Activated CD4-positive, alpha-beta T cell treated with anti-CD3 and anti-CD28 coated beads for 36 hours (primary cell): ENCODE results near the gene HSD17B12. TPM values are rescaled to one million over a fixed set of nuclear protein-coding genes. Genes with fewer than 3 reads are reported as not detected.

Source experiments
- ATAC-seq: fragments of 200-7000 bp; cut with Tn5 transposase; one replicate; pipeline ENCODE4 v1.10.0; 2021; ENCODE audit warnings: mild to moderate bottlenecking, moderate library complexity
- CTCF ChIA-PET: fragments of 350-600 bp; sonication (Branson Sonifier 250); formaldehyde crosslinking; loops from one replicate; lab custom pipeline; 2021; ENCODE audit warnings: antibody characterized with exemption; lab: Charles Lee
- POLR2A ChIA-PET: fragments of 350-600 bp; sonication (Branson Sonifier 250); formaldehyde crosslinking; loops from one replicate; lab custom pipeline; 2021; ENCODE audit warnings: antibody characterized with exemption, inconsistent platforms; lab: Charles Lee
- DNase-seq: peaks from one replicate; pipeline ENCODE4 v3.0.0-alpha.2; 2020
- H3K27ac Mint-ChIP-seq: one replicate; pipeline ENCODE4 v1.8.0; 2021; ENCODE audit warnings: mixed read lengths
- H3K27me3 Mint-ChIP-seq: one replicate; pipeline ENCODE4 v1.8.0; 2021; ENCODE audit warnings: mixed read lengths
- H3K36me3 Mint-ChIP-seq: one replicate; pipeline ENCODE4 v1.8.0; 2021; ENCODE audit warnings: low read depth, mixed read lengths
- H3K4me1 Mint-ChIP-seq: one replicate; pipeline ENCODE4 v1.8.0; 2021; ENCODE audit warnings: mixed read lengths
- H3K4me3 Mint-ChIP-seq: one replicate; pipeline ENCODE4 v1.8.0; 2021; ENCODE audit warnings: mild to moderate bottlenecking, moderate library complexity, mixed read lengths
- H3K9me3 Mint-ChIP-seq: one replicate; pipeline ENCODE4 v1.8.0; 2021; ENCODE audit warnings: low read depth, mixed read lengths
- intact Hi-C, 2 experiments: fragments of 100-400 bp; cut with DNase I in 1 of 2; cut with micrococcal nuclease in 1 of 2; formaldehyde crosslinking; loops; one replicate each; pipeline versions ENCODE4 v1.14.2 to v1.15.1; 2022 to 2024; cut with DNase I, micrococcal nuclease
- total RNA-seq, 2 experiments: library from RNA; stranded (reverse); gene quantifications; one replicate each; pipeline ENCODE4 v1.2.3, GENCODE V29; 2021

HSD17B12 gene
- total RNA-seq, 2 experiments from 2014 or later = 57.6 to 68.9 TPM

GRCh38 chr11:43803766-43804165 lies 123.2 kb downstream of the HSD17B12 start:
- H3K36me3 Mint-ChIP-seq = peaks cover 50% of the 10 kb centered on the region
- POLR2A ChIA-PET = no interaction called here
- H3K27ac Mint-ChIP-seq = no peak overlapping the region
- DNase-seq (no peak), ATAC-seq (no peak)
- H3K4me1 Mint-ChIP-seq = no peaks in the 10 kb centered on the region
- no peak overlapping the region for H3K4me3 Mint-ChIP-seq
- intact Hi-C loops = no loop called here
- peaks cover 12% of the 10 kb centered on the region for H3K9me3 Mint-ChIP-seq
- H3K27me3 Mint-ChIP-seq = no peaks in the 10 kb centered on the region
- CTCF ChIA-PET = no interaction called here

- H3K36me3 Mint-ChIP-seq = peaks cover 27% of the 10 kb centered on the region
- no peak overlapping the region for H3K27ac Mint-ChIP-seq
- intact Hi-C loops = no loop called here
- no peak overlapping the region for H3K4me3 Mint-ChIP-seq
- ATAC-seq (no peak), DNase-seq (no peak)
- CTCF ChIA-PET = interaction anchor here (1.1 kb wide), 1 partner anchor 18 kb away, joined by 3 read pairs; no protein-coding TSS in a partner anchor
- H3K9me3 Mint-ChIP-seq = peaks cover 12% of the 10 kb centered on the region
- POLR2A ChIA-PET = no interaction called here
- no peaks in the 10 kb centered on the region for H3K4me1 Mint-ChIP-seq
- H3K27me3 Mint-ChIP-seq = no peaks in the 10 kb centered on the region
These were observed 126.4 kb downstream of the HSD17B12 start for GRCh38 chr11:43806976-43807375.

- no peak for ATAC-seq
- no peak overlapping the region for H3K27ac Mint-ChIP-seq
- intact Hi-C loops = no loop called here
- no peaks in the 10 kb centered on the region for H3K27me3 Mint-ChIP-seq
- CTCF ChIA-PET = interaction anchor here (1.1 kb wide), 1 partner anchor 9 kb away, joined by 3 read pairs; no protein-coding TSS in a partner anchor
- peaks cover 16% of the 10 kb centered on the region for H3K36me3 Mint-ChIP-seq
- H3K9me3 Mint-ChIP-seq = peaks cover 1% of the 10 kb centered on the region
- H3K4me3 Mint-ChIP-seq = no peak overlapping the region
- DNase-seq = no peak
- no peaks in the 10 kb centered on the region for H3K4me1 Mint-ChIP-seq
- POLR2A ChIA-PET = no interaction called here
These were observed 130.5 kb downstream of the HSD17B12 start for GRCh38 chr11:43810929-43811596.

- Mint-ChIP-seq H3K9me3 (no peaks in the 10 kb centered on the region), H3K4me3 (no peak overlapping the region), H3K36me3 (peaks cover 19% of the 10 kb centered on the region), H3K27me3 (no peaks in the 10 kb centered on the region), H3K4me1 (no peaks in the 10 kb centered on the region), H3K27ac (no peak overlapping the region)
- CTCF ChIA-PET = interaction anchor here (0.6 to 1.0 kb wide), 2 partner anchors 13 to 415 kb away, joined by 3 read pairs; no protein-coding TSS in a partner anchor
- intact Hi-C loops = no loop called here
- no peak for ATAC-seq
- POLR2A ChIA-PET = no interaction called here
- no peak for DNase-seq
These were observed 131.9 kb downstream of the HSD17B12 start for GRCh38 chr11:43812471-43812870.

GRCh38 chr11:43818220-43818619 lies 137.7 kb downstream of the HSD17B12 start:
- no peak for ATAC-seq
- H3K4me3 Mint-ChIP-seq = no peak overlapping the region
- ChIA-PET CTCF (no interaction called here), POLR2A (no interaction called here)
- H3K27ac Mint-ChIP-seq = no peak overlapping the region
- peaks cover 44% of the 10 kb centered on the region for H3K36me3 Mint-ChIP-seq
- H3K27me3 Mint-ChIP-seq = no peaks in the 10 kb centered on the region
- H3K4me1 Mint-ChIP-seq = no peaks in the 10 kb centered on the region
- H3K9me3 Mint-ChIP-seq = no peaks in the 10 kb centered on the region
- no peak for DNase-seq
- intact Hi-C loops = no loop called here

- CTCF ChIA-PET = no interaction called here
- no peak for ATAC-seq
- intact Hi-C loops = no loop called here
- no peak for DNase-seq
- Mint-ChIP-seq H3K36me3 (peaks cover 40% of the 10 kb centered on the region), H3K27ac (no peak overlapping the region), H3K9me3 (no peaks in the 10 kb centered on the region), H3K4me3 (no peak overlapping the region), H3K27me3 (no peaks in the 10 kb centered on the region), H3K4me1 (no peaks in the 10 kb centered on the region)
- POLR2A ChIA-PET = no interaction called here
These were observed 139.4 kb downstream of the HSD17B12 start for GRCh38 chr11:43819926-43820325.

GRCh38 chr11:43823316-43823715 lies 142.8 kb downstream of the HSD17B12 start:
- ATAC-seq (no peak), DNase-seq (no peak)
- POLR2A ChIA-PET = no interaction called here
- no peak overlapping the region for H3K4me3 Mint-ChIP-seq
- intact Hi-C loops = no loop called here
- no peak overlapping the region for H3K27ac Mint-ChIP-seq
- H3K9me3 Mint-ChIP-seq = no peaks in the 10 kb centered on the region
- no peaks in the 10 kb centered on the region for H3K27me3 Mint-ChIP-seq
- no peaks in the 10 kb centered on the region for H3K4me1 Mint-ChIP-seq
- peaks cover 23% of the 10 kb centered on the region for H3K36me3 Mint-ChIP-seq
- CTCF ChIA-PET = no interaction called here

GRCh38 chr11:43823851-43824250 lies 143.3 kb downstream of the HSD17B12 start:
- POLR2A ChIA-PET = no interaction called here
- Mint-ChIP-seq H3K4me3 (no peak overlapping the region), H3K36me3 (peaks cover 23% of the 10 kb centered on the region), H3K9me3 (no peaks in the 10 kb centered on the region), H3K4me1 (no peaks in the 10 kb centered on the region), H3K27me3 (no peaks in the 10 kb centered on the region), H3K27ac (no peak overlapping the region)
- intact Hi-C loops = loop anchor here in 1 of 2 experiments (2.0 kb wide), 1 partner anchor 121 kb away; no protein-coding TSS in a partner anchor
- CTCF ChIA-PET = no interaction called here
- DNase-seq = no peak
- no peak for ATAC-seq

GRCh38 chr11:43825217-43825816 lies 144.8 kb downstream of the HSD17B12 start:
- no peaks in the 10 kb centered on the region for H3K27me3 Mint-ChIP-seq
- H3K9me3 Mint-ChIP-seq = no peaks in the 10 kb centered on the region
- H3K27ac Mint-ChIP-seq = no peak overlapping the region
- no peak overlapping the region for H3K4me3 Mint-ChIP-seq
- intact Hi-C loops = loop anchor here (1.0 to 2.0 kb wide), 2 partner anchors 27 to 119 kb away; no protein-coding TSS in a partner anchor
- DNase-seq = peak; percentile 21
- H3K4me1 Mint-ChIP-seq = peaks cover 2% of the 10 kb centered on the region
- ChIA-PET POLR2A (no interaction called here), CTCF (interaction anchor here (0.6 to 3.4 kb wide), 15 partner anchors 10 to 556 kb away, joined by 3 to 32 read pairs (median 4); no protein-coding TSS in a partner anchor)
- H3K36me3 Mint-ChIP-seq = peaks cover 17% of the 10 kb centered on the region
- no peak for ATAC-seq

- no peaks in the 10 kb centered on the region for H3K9me3 Mint-ChIP-seq
- H3K27me3 Mint-ChIP-seq = no peaks in the 10 kb centered on the region
- intact Hi-C loops = loop anchor here (1.0 to 2.0 kb wide), 7 partner anchors 22 to 186 kb away; partner anchors contain the start of genes HSD17B12 (in 2 of the 2), ALKBH3 (in 1 of the 2) and C11orf96 (in 1 of the 2)
- ATAC-seq = peak; percentile 99
- CTCF ChIA-PET = interaction anchor here (0.9 to 2.8 kb wide), 10 partner anchors 10 to 258 kb away, joined by 3 to 20 read pairs (median 4); partner anchors contain the start of gene HSD17B12
- H3K36me3 Mint-ChIP-seq = no peaks in the 10 kb centered on the region
- DNase-seq = peak; percentile 81
- POLR2A ChIA-PET = no interaction called here
- H3K27ac Mint-ChIP-seq = peak overlapping the region; percentile 73
- H3K4me1 Mint-ChIP-seq = peaks cover 24% of the 10 kb centered on the region
- no peak overlapping the region for H3K4me3 Mint-ChIP-seq
These were observed 150.4 kb downstream of the HSD17B12 start for GRCh38 chr11:43830928-43831440.

GRCh38 chr11:43832536-43832935 lies 152.0 kb downstream of the HSD17B12 start:
- ChIA-PET CTCF (interaction anchor here (1.1 kb wide), 1 partner anchor 19 kb away, joined by 6 read pairs; no protein-coding TSS in a partner anchor), POLR2A (no interaction called here)
- ATAC-seq = no peak
- intact Hi-C loops = no loop called here
- Mint-ChIP-seq H3K27ac (no peak overlapping the region), H3K4me3 (no peak overlapping the region), H3K27me3 (no peaks in the 10 kb centered on the region), H3K9me3 (no peaks in the 10 kb centered on the region), H3K36me3 (no peaks in the 10 kb centered on the region), H3K4me1 (peaks cover 24% of the 10 kb centered on the region)
- DNase-seq = no peak
